ENCODE results near the gene SIX1. TPM values are rescaled to one million over a fixed set of nuclear protein-coding genes. Genes with fewer than 3 reads are reported as not detected.
A peak's percentile ranks its signal among the peaks of the same experiment; 100 is the strongest.

The SIX1 gene
- total and polyA plus RNA-seq, 2 of the 13 experiments (the other 11 are each of a cell fraction or from before 2014, with no cell fraction given) = 1.7 to 6.5 TPM

DNA sequence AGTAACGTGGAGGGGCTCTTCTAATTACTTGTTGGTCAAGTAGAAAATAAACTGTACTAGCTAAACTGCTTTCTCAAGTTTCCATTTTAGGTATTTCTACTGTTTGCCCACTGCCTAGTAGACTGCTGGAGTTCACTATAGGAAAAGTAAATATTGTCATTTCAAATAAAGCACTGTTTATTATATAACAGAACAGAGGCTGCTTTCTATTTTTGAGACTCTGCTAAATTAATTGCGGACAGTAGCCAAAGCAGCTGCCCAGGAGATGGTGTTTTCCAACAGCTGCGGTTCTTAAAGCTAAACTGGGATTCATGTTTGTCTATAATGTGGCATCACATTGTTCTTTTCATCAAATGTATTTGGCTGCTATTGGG lies 15.9 kb upstream of the SIX1 start (continued):
- TF ChIP-seq SRF (IDR thresholded peaks at IDR 0.05; ENCODE audit: low read depth, low read length) = peak; percentile 72; the same call in 1 of the 2 replicates
- no peak for TF ChIP-seq FOXP1 (IDR thresholded peaks at IDR 0.05)
- TF ChIP-seq FOXP1 (CRISPR knock-in tag; IDR thresholded peaks at IDR 0.05) = peak; percentile 64
- TF ChIP-seq ZNF878 (CRISPR knock-in tag; IDR thresholded peaks at IDR 0.05) = peak; percentile 45; the same call in 1 of the 2 replicates
- no peak for TF ChIP-seq ARHGAP35 (CRISPR knock-in tag; IDR thresholded peaks at IDR 0.05; ENCODE audit: borderline replicate concordance)
- no peak for TF ChIP-seq ZNF577 (CRISPR knock-in tag; IDR thresholded peaks at IDR 0.05; ENCODE audit: borderline replicate concordance, low read depth)
- TF ChIP-seq, protein P1, sequence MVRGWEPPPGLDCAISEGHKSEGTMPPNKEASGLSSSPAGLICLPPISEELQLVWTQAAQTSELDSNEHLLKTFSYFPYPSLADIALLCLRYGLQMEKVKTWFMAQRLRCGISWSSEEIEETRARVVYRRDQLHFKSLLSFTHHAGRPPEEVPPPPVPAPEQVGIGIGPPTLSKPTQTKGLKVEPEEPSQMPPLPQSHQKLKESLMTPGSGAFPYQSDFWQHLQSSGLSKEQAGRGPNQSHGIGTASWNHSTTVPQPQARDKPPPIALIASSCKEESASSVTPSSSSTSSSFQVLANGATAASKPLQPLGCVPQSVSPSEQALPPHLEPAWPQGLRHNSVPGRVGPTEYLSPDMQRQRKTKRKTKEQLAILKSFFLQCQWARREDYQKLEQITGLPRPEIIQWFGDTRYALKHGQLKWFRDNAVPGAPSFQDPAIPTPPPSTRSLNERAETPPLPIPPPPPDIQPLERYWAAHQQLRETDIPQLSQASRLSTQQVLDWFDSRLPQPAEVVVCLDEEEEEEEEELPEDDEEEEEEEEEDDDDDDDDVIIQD (CRISPR knock-in tag; IDR thresholded peaks at IDR 0.05; ENCODE audit: low read depth) = peak; percentile 40; the same call in 1 of the 2 replicates
- TF ChIP-seq AGO2 (optimal IDR thresholded peaks at IDR 0.05; ENCODE audit: low read depth, low read length) = no peak
- TF ChIP-seq RARA (CRISPR knock-in tag; IDR thresholded peaks at IDR 0.05) = peak; percentile 85
- TF ChIP-seq ISL2 (CRISPR knock-in tag; IDR thresholded peaks at IDR 0.05) = peak; percentile 66; the same call in 1 of the 2 replicates
- peak; percentile 95 for TF ChIP-seq BCL6 (CRISPR knock-in tag; IDR thresholded peaks at IDR 0.05)
- TF ChIP-seq DPF2 (CRISPR knock-in tag; IDR thresholded peaks at IDR 0.05; ENCODE audit: borderline replicate concordance, low read depth) = peak; percentile 49; the same call in 1 of the 2 replicates
- TF ChIP-seq, protein P2, sequence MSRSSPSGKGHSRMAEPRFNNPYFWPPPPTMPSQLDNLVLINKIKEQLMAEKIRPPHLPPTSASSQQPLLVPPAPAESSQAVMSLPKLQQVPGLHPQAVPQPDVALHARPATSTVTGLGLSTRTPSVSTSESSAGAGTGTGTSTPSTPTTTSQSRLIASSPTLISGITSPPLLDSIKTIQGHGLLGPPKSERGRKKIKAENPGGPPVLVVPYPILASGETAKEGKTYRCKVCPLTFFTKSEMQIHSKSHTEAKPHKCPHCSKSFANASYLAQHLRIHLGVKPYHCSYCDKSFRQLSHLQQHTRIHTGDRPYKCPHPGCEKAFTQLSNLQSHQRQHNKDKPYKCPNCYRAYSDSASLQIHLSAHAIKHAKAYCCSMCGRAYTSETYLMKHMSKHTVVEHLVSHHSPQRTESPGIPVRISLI (CRISPR knock-in tag; IDR thresholded peaks at IDR 0.05; ENCODE audit: borderline replicate concordance) = no peak
- TF ChIP-seq REXO4 (CRISPR knock-in tag; IDR thresholded peaks at IDR 0.05; ENCODE audit: borderline replicate concordance) = no peak
- TF ChIP-seq FOXA3 (CRISPR knock-in tag; IDR thresholded peaks at IDR 0.05) = peak; percentile 87
- peak; percentile 66 for TF ChIP-seq NCOA2 (CRISPR knock-in tag; IDR thresholded peaks at IDR 0.05)
- TF ChIP-seq ZNF256 (CRISPR knock-in tag; conservative IDR thresholded peaks at IDR 0.05) = no peak
- 0 out of 2 replicates have a peak, but pooled peaks have one; percentile 49 for TF ChIP-seq ZFP36L1 (CRISPR knock-in tag; IDR thresholded peaks at IDR 0.05)
- no peak for TF ChIP-seq ZNF333 (CRISPR knock-in tag; IDR thresholded peaks at IDR 0.05; ENCODE audit: borderline replicate concordance)
- TF ChIP-seq TBL1XR1 (IDR thresholded peaks at IDR 0.05; ENCODE audit: borderline replicate concordance, low read length, partially characterized antibody) = peak; percentile 75
- peak; percentile 63; the same call in 1 of the 2 replicates for TF ChIP-seq FOXK1 (CRISPR knock-in tag; IDR thresholded peaks at IDR 0.05; ENCODE audit: borderline replicate concordance, low read depth)
- TF ChIP-seq NFIC (IDR thresholded peaks at IDR 0.05; ENCODE audit: low read length) = peak; percentile 59; the same call in 1 of the 2 replicates
- TF ChIP-seq, protein P3, sequence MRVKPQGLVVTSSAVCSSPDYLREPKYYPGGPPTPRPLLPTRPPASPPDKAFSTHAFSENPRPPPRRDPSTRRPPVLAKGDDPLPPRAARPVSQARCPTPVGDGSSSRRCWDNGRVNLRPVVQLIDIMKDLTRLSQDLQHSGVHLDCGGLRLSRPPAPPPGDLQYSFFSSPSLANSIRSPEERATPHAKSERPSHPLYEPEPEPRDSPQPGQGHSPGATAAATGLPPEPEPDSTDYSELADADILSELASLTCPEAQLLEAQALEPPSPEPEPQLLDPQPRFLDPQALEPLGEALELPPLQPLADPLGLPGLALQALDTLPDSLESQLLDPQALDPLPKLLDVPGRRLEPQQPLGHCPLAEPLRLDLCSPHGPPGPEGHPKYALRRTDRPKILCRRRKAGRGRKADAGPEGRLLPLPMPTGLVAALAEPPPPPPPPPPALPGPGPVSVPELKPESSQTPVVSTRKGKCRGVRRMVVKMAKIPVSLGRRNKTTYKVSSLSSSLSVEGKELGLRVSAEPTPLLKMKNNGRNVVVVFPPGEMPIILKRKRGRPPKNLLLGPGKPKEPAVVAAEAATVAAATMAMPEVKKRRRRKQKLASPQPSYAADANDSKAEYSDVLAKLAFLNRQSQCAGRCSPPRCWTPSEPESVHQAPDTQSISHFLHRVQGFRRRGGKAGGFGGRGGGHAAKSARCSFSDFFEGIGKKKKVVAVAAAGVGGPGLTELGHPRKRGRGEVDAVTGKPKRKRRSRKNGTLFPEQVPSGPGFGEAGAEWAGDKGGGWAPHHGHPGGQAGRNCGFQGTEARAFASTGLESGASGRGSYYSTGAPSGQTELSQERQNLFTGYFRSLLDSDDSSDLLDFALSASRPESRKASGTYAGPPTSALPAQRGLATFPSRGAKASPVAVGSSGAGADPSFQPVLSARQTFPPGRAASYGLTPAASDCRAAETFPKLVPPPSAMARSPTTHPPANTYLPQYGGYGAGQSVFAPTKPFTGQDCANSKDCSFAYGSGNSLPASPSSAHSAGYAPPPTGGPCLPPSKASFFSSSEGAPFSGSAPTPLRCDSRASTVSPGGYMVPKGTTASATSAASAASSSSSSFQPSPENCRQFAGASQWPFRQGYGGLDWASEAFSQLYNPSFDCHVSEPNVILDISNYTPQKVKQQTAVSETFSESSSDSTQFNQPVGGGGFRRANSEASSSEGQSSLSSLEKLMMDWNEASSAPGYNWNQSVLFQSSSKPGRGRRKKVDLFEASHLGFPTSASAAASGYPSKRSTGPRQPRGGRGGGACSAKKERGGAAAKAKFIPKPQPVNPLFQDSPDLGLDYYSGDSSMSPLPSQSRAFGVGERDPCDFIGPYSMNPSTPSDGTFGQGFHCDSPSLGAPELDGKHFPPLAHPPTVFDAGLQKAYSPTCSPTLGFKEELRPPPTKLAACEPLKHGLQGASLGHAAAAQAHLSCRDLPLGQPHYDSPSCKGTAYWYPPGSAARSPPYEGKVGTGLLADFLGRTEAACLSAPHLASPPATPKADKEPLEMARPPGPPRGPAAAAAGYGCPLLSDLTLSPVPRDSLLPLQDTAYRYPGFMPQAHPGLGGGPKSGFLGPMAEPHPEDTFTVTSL (CRISPR knock-in tag; IDR thresholded peaks at IDR 0.05; ENCODE audit: borderline replicate concordance) = peak; percentile 77; the same call in 1 of the 2 replicates
- no peak for TF ChIP-seq ZNF546 (CRISPR knock-in tag; conservative IDR thresholded peaks at IDR 0.05)
- no peak for TF ChIP-seq ZNF772 (CRISPR knock-in tag; IDR thresholded peaks at IDR 0.05)
